HG02884 (cell line): Measurements from ENCODE around the gene TMEM131.
A peak's percentile ranks its signal among the peaks of the same experiment; 100 is the strongest.
"Not testable (repeated sequence)": the region's sequence is repeated elsewhere in the genome, so short reads cannot be mapped to it uniquely, and the experiment has no call there.

Experiments
- ATAC-seq: cut with Tn5 transposase; IDR thresholded peaks from one replicate; pipeline ENCODE4 v1.9.1; 2021; ENCODE audit warnings: mild to moderate bottlenecking, moderate library complexity; ENCODE audit not compliant: unreplicated experiment

The TMEM131 gene

DNA sequence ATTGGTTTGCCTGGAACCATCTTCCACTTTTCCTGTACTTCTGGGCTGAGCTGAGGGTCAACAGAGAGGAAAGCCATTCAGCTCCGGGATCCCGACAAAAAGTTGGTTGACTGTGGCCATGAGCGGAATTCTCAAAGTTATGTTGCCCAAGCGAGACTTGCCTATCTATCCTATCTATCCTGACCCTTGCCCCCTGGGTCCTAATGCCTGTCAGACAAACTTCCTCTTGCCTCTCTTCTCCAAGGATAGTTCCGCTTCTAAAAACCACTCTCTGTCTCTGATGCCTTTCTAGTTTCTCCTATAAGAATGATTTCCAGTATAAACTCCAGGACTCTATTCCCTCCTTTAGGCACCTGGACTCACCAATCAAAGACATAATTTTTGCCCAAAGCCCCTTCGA is 173.9 kb downstream of the TMEM131 start:
- ATAC-seq = not testable (repeated sequence)

DNA sequence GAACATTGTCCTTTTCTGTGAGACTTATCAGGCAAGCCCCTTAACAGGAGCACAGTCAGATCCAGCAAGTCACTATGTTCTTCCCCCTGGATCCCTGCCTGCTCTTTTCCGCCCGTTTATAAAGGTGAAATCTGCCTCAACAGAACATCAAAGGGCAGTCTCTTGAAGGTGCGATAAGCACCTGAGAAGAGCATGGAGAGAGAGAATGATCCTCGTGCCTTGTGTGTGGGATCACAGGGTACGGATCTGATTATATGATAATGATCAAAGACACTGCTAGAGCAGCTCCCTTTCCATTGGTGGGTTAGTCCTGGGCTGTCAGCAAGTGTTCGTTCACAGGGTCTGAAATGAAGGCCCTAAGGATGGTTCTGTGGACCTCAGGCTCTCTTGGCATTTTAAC is 176.0 kb downstream of the TMEM131 start:
- ATAC-seq = no peak

DNA sequence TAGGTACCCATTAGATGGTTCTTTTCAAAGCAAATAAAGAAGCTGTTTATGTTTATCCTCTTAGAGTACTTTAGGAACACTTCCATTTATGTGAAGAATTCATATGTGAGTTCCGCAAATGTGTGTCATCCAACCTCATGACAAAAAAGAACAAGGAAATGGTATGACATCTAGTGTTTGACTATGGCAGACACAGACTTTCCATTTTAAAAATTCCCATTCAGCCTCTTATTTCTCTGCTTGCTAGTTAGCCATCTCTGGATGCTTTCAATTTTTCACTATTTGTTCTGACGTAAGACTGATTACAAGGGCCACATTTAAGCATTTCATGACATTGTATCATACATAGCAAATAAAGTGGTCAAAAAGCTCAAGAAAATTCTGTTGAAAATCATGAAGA is 179.3 kb downstream of the TMEM131 start:
- no peak for ATAC-seq

DNA sequence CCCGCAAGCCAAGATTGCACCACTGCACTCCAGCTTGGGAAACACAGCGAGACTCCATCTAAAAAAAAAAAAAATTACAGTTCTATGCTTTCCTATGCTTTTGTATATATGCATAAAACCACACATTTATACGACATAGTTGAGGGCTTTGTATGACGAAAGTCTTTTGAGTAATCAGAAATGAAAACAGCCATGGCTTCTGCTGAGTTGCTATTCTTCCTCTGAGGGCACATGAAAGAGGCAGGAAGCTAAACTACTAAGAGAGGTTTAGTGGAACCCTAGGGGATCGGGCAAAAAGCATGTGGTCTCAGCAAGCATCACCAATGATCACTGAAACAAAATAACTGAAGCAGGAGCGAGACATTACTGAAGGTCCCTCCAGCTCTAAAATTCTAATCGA is 182.8 kb downstream of the TMEM131 start:
- ATAC-seq = no peak

DNA sequence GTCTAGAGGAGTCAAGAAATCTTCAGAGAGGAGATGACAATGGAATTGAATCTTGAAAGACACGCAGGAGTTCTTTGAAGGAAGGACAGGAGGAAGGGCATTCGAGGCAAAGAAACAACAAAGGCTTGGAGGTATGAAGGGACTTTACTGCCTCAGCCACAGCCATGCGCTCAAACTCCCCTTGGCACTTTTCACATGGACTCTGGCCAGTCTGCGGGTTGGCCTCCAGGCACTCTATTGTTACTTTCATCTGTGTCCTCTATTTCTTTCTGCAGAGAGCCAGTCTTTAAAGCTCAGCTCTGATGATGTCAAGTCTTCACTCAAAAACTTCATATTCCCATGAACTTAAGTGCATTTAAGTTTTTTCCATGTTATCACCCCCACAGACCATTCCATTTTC is 186.9 kb downstream of the TMEM131 start:
- no peak for ATAC-seq

DNA sequence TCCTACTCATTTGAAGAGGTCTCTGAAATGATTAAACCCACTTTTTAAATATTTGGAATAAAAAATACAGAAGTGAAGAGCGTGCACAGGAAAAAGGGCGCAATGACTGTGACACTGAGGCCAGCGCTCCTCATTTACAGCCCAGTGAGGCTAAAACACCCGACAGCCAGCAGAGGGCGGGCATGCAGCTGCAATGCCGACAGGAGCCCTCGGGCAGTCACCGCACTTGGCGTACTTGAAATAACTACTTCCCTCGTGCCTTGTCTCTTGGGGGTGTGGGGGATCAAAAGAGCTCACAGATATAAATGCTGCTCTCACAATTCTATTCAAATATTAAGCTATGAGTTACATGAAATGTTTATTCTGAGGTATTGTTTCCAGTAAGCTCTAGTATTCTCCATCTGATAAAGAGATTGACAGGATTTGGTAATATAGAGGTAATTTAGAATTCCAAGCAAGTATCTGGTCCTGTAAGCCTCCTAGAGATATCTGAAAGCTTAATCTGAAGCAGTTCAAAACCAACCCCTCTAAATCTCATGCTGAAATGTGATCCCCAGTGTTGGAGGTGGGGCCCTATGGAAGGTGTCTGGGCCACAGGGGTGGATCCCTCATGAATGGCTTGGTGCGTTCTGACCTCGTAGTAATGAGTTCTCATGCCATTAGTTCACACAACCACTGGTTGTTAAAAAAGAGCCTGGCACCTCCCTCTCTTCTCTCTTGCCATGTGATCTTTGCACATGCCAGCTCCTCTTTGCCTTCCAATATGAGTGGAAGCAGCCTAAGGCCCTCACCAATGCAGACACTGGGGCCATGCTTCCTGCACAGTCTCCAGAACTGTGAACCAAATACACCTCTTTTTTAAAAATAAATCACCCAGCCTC is 188.8 kb downstream of the TMEM131 start:
- ATAC-seq = peak; percentile 57

DNA sequence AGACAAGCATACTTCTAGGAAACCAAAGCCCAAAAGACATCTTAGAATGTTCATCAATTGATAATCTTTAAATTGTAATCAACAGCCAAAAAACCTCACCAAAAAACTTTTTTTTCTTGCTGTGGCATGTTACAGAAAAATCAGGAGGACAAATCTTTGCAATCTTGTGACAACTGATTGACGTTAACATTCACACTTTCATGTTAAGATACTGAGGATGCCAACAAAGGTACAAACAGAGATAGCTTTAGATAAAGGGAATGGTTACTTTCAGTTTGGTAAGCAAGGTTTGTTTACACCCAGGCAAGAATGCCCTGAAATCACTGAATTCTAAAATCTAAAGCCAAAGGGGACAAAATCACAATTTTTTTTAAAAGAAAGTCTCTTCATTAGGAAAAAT is 190.0 kb downstream of the TMEM131 start:
- ATAC-seq = no peak

DNA sequence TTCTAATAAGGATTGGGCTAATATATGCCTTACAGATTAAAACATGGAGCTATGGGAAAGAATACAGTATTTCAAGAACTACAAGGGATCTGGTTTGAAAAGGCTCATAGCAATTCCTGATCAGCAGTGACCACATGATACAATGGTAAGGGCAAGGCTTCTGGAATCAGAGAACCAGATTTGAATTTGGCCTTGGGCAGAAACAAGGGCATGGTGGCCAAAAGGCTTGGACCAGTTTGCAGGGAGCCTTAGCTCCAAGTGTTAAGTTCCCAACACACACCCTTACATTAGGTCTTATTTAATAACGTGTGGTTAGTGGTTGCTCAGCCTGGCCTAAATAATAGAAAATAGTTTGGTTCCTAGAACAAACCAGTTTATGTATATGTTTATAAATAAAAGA is 194.7 kb downstream of the TMEM131 start:
- no peak for ATAC-seq

DNA sequence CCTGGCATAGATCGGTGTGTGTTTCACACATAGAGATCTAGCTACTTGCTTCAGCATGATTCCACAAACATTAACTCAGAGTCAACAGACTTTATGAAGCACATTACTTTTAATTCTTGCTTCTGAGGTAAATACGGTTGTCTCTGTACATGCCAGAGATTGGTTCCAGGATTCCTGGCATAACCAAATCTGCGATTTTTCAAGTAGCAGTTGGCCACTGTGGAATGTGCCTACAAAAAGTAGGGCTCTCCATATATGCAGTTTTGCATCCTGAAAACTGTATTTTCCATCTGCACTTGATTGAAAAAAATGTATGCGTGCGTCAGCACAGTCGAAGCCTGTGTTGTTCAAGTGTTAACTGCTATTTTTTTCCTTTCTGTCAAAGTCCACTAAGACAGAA is 197.3 kb downstream of the TMEM131 start:
- ATAC-seq = no peak

DNA sequence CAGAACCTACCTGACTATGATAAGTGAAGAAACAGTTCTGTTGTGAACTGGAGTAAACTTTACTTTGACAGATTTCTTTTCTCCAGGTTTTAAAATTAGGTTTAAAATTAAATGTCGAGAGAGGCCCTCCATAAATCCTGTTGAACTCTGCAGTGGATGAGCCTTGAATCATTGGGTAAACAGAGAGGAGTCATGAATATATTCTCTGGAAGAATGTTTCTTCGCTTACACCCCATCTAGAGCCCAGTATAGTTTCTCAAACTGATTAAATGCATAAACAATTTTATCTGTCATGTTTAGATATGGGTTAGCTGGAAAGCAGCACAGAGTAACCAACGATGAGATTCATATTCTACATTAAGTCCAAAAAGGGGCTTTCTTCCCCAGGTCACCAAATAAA is 198.4 kb downstream of the TMEM131 start:
- ATAC-seq = no peak

DNA sequence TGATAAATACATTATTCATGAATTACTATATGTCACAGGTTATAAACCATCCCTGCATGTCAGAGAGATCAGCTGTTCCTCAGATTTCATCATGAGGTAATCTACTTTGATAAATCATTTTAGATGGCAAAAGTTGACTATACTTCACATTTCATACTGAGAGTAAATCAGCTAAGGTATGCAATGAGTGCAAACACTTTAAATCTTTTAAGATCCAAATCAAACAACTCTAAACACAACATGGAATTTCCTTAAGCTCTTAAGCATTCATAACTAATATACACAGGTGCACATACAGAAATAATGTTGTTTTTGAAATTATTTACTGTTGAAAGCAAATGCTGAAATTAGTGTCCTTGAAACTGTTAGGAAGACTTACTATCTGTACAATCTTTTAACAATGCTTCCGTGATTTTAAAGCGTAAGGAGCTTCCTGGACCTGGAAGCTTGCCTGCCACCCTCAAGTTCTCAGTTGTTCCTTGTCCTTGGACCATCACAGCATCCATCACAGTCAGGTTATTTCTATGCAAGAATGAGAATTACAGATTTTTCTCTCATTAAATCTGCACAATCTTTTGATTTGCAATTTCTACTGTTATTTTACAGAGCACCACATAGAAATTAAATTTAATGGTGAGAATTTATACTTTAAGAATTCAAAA is 199.2 kb downstream of the TMEM131 start:
- no peak for ATAC-seq

DNA sequence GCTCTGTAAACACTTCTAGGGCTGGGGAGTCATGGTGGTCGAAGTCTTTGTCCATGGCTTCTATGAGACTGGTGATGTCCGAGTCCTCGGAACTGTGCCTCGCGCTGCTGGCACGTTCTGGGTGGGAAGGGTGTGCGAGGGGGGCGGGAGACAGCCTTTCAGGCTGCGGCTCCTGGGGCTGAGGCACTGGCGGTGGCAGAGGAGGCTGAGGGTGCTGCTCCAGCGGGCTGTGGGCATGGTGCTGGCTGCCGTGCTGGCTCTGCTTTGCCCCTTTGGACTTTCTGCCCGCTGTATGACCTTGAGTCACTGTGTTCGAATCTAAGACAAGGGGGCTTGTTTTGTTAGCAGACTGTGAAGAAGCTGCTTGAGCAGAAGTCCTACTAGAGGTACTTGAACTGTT is 203.3 kb downstream of the TMEM131 start:
- ATAC-seq = no peak

DNA sequence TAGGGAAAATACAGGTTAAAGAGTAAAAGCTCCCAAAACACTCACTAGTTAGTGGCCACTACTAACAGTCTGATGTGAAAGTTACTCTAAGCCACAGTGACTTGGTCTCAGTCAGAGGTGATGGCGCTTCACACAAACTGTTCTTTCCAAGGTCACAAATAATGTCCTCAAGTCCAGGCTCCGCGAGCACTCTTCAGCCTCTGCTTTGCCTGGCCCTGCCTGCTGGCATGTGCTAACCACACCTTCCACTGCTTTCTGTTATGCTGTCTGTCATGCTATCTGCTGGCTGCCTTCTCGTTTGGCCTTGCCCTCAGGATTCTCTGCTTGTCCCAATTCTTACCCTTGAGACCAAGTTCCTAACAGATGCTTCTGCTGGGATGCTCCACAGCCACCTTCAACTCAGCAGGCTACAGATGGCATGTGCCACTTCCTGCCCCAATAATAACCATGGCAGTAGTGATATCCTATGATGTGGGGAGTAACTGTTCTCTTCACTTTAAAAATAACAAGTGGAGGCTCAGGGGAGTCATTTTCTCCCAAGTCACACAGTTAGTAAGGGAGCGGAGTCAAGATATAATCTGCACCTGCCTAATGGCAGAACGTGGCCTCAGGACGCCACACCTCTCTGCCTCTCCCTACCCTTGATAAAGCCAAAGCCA is 206.6 kb downstream of the TMEM131 start:
- no peak for ATAC-seq

DNA sequence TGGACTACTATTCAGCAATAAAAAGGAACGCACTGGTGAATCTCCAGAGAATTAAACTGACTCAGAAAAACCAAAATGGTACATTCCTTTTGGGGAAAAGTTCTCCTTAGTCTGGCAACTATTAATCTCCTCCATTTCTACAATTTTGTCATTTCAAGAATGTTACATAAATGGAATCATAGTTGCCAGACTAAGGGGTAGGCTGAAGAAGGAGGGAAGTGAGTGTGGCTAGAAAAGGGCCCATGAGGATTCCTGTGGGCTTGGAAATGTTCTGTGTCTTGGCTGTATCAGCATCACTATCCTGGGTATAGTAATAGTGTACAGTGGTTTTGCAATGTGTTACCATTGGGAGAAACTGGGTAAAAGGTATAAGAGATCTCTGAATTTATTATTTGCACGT is 209.9 kb downstream of the TMEM131 start:
- ATAC-seq = no peak

DNA sequence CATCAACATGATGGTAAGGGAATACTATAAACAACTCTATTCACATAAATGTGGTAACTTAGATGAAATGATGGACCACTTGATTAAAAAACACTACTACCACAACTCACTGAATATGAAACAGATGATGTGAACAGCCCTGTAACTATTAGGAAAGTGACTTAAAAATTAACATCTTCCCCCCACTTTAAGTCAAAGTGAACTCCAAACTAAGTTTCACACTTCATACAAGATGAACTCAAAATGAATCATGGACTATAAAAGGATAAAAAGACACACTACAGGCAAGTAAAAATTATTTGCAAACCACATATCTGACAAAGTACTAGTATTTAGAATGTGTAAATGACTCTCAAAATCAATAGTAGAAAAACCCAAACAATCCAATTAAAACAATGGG is 210.8 kb downstream of the TMEM131 start:
- ATAC-seq = no peak

DNA sequence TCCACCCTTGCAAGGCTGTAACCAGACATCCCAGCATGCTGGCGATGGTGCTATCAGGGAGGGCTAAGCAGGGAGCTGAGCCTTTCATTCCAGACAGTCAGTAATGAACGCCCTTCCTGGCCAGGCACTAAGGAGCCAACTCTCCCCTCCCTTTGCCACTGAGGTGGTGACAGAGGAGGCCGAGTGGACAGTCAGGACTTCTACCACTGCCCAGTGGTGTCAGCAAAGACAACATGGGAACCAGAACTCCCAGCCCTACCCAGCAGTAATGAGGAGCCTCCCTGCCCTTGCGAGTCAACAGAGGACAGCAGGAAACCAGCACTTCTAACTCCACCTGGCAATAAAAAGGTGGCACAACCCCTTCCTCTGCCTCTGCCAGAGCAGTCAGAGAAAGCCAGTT is 213.8 kb downstream of the TMEM131 start:
- ATAC-seq = no peak

DNA sequence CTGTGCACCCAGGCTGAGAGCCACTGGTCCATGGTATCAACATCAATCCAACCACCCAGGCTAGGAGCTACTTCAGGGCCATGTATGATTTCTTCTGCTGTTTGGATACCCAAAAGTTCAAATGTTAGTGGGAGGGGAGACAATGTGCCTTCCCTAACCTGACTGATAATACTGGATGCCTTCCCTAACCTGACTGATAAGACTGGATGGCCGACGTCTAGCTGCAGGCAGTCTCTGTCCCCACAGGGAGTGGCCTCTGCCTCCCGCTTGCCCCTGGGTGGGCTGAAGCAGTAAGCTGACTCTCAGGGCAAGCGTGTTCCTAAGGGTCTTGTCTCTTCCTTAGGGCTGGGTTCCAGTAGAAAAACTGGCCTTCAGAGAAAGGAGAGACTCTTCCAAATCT is 216.6 kb downstream of the TMEM131 start:
- ATAC-seq = no peak

DNA sequence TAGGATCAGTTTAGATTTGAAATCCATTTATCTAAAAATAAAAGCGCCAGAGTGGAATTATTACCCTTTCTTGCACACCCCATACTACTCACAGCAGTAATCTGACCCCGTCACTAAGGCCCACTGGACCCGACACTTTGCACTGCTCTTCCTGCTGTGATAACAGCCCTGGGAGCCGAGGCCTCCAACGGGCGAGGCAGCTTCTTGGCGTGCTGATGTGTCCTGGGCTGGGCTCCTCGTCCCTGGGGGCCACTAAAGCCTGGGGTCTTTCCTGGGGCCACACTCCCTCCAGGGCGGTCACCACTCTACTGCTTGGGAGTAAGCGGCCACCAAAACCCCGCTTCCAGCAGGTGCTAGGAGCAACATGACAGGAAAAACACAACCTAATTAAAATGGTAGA is 220.7 kb downstream of the TMEM131 start:
- ATAC-seq = no peak

DNA sequence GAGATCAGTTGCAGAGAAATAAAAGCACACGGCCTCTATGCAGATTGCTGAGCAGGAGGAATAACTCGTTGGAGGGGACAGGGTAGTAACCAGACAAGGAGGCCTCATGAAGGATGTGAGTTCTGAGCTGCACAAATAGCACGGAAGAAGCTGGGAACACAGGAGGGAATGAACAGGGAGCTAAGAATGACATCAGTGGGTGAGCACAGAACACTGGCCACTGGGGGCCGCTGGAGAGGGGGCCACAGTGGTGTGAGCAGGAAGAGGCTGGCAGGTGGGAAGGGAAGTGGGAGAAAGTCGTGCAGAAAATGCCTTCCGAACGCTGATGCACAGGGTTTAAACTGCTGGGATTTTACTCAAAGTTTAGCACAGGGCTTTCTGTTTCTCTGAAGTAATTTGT is 221.3 kb downstream of the TMEM131 start:
- no peak for ATAC-seq

DNA sequence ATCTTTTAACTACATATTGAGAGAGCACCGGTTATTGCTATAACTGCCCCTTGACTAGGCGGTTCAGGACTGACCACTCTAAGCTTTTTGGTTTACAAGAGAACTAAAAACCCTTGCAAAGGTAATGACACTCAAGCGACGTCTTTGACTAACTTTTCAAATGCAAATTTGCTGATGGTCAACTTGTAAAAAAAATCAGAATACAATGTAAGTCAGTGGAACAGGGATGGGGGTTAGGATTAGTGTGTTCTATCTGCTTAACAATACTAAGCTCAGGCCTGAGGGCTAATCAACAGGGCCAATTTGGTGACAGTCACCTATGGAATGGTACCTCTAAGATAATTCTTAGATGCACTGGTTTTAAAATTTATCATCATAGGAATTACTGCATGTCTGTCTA is 225.3 kb downstream of the TMEM131 start:
- no peak for ATAC-seq

DNA sequence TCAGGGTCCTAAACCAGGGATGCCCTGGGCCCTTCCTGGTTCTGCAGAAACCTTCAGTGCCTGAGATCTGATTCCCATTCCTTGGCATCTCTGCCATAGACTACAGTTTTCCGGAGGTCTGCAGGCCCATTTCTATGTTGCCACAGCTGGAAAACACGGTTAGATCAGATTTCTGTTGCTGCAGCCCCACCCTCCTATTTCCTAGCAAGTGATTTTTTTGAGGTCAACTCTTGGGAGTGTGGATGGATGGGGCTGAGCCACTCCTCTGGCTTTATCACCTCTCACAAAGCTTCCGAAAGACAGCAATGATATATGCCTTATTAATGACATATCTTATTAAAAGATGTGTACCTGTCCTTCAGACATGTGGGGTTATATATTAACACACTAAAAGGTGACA is 226.0 kb downstream of the TMEM131 start:
- ATAC-seq = no peak

DNA sequence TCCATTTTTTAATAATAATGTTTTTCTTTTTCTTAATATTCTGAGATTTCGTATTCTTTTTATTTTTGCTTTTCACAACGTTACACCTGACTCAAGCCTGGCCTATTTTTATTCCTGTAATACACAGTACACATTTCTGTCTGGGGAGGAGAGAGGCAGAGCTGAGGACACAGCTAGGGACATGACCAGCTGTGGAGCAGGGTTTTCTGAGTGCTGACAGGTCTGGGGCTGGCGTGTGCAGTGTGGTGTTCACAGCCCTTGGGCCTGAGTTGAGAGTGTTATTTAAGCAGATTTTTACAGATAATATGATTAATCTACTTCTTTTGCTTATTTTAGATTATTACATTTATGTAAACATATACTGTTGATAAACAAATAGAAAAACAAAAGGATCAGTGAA is 226.4 kb downstream of the TMEM131 start:
- no peak for ATAC-seq
